ENCODE measurements around the gene GBP7.
"Not testable (repeated sequence)": the region's sequence is repeated elsewhere in the genome, so short reads cannot be mapped to it uniquely, and the experiment has no call there.

The GBP7 gene

DNA sequence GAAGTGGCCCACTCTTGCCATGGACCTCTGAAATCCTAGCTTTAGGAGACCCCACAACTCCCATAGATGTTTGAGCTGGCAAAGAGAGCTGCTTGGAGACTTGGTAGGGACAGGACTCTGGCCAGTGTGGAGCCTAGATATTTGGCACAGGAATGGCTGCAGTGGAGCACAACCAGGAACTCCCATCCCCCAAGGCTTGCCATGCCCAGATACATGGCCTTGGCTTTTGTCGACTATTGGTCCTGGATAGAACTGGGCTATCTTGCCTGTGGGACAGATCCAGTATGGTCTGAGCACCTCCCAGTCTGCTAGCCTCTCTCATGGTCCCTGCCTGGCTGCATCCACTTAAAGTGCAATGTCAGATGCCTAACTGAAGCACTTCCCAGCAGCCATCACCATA is 42.1 kb downstream of the GBP7 start:
- H3K27ac ChIP-seq, result no peak overlapping the region
- TF ChIP-seq, protein P1, sequence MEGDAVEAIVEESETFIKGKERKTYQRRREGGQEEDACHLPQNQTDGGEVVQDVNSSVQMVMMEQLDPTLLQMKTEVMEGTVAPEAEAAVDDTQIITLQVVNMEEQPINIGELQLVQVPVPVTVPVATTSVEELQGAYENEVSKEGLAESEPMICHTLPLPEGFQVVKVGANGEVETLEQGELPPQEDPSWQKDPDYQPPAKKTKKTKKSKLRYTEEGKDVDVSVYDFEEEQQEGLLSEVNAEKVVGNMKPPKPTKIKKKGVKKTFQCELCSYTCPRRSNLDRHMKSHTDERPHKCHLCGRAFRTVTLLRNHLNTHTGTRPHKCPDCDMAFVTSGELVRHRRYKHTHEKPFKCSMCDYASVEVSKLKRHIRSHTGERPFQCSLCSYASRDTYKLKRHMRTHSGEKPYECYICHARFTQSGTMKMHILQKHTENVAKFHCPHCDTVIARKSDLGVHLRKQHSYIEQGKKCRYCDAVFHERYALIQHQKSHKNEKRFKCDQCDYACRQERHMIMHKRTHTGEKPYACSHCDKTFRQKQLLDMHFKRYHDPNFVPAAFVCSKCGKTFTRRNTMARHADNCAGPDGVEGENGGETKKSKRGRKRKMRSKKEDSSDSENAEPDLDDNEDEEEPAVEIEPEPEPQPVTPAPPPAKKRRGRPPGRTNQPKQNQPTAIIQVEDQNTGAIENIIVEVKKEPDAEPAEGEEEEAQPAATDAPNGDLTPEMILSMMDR (IDR thresholded peaks at IDR 0.05), result no peak

DNA sequence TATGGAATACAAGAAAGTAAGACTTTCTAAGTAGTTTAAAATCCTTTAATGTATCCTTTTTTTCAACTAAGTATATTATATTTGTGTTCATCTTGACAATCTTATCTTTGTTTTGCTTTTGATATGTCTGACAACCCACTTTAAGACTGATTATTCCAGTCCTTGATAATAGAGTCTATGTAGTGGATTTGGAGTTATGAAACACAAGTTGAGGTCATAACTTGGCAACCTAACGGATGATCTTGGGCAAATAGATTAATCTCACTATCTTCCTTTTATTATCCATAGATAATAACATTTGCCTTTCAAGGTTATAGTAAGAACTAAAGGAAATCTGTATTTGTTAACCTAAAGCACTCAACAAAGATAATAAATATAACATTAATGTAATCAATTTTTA is 45.1 kb downstream of the GBP7 start:
- Histone ChIP-seq H3K4me3 (ENCODE audit: low read depth, low read length) (no peak overlapping the region), H3K27me3 (ENCODE audit: control insufficient read depth, insufficient read depth, low read length) (no peaks in the 10 kb centered on the region), H3K79me2 (no peaks in the 10 kb centered on the region), H3K4me1 (peaks cover 12% of the 10 kb centered on the region), H3K36me3 (ENCODE audit: control insufficient read depth, insufficient read depth, low read length) (no peaks in the 10 kb centered on the region), H3K9me3 (ENCODE audit: control insufficient read depth, low read length) (no peaks in the 10 kb centered on the region), H3K9ac (no peak overlapping the region), H2AFZ (no peak overlapping the region), H3K4me2 (ENCODE audit: low read length) (no peak overlapping the region), H3K27ac (no peak overlapping the region)
- TF ChIP-seq, protein P1 (IDR thresholded peaks at IDR 0.05), result no peak

More for the DNA sequence above, 42.1 kb downstream of the GBP7 start:
- H3K9ac ChIP-seq, result no peak overlapping the region
- no peaks in the 10 kb centered on the region for H3K27me3 ChIP-seq (ENCODE audit: control insufficient read depth, insufficient read depth, low read length)
- H3K4me2 ChIP-seq (ENCODE audit: low read length), result no peak overlapping the region
- no peaks in the 10 kb centered on the region for H3K79me2 ChIP-seq
- no peaks in the 10 kb centered on the region for H3K9me3 ChIP-seq (ENCODE audit: control insufficient read depth, low read length)
- no peaks in the 10 kb centered on the region for H3K36me3 ChIP-seq (ENCODE audit: control insufficient read depth, insufficient read depth, low read length)
- peaks cover 8% of the 10 kb centered on the region for H3K4me1 ChIP-seq
- H2AFZ ChIP-seq, result no peak overlapping the region
- no peak overlapping the region for H3K4me3 ChIP-seq (ENCODE audit: low read depth, low read length)

DNA sequence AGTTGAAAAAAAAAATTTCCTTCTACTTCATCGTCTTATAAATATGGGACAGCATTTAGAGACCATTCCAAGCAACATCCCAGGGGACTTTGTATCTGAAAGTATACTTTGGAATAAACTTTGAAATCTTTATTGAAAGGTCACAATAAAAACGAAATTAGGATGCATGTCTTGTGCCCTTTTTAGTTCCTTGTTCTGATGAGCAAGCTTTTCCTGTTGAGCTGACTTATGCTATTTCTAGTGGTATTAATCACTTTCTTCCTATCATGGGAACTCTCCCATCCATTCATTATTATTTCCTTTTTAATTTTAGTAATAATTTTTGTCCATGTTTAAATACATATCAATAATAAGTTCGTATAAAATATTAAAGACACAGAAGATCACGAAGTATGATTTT is 45.9 kb downstream of the GBP7 start:
- Histone ChIP-seq H3K27me3 (ENCODE audit: control insufficient read depth, insufficient read depth, low read length) (no peaks in the 10 kb centered on the region), H3K4me1 (peaks cover 12% of the 10 kb centered on the region), H3K27ac (peak overlapping the region; percentile 68), H2AFZ (peak overlapping the region; percentile 74), H3K79me2 (no peaks in the 10 kb centered on the region), H3K9ac (no peak overlapping the region), H3K4me3 (ENCODE audit: low read depth, low read length) (peak overlapping the region; percentile 46), H3K4me2 (ENCODE audit: low read length) (peak overlapping the region; percentile 13), H3K9me3 (ENCODE audit: control insufficient read depth, low read length) (no peaks in the 10 kb centered on the region), H3K36me3 (ENCODE audit: control insufficient read depth, insufficient read depth, low read length) (no peaks in the 10 kb centered on the region)
- TF ChIP-seq, protein P1 (IDR thresholded peaks at IDR 0.05), result no peak

DNA sequence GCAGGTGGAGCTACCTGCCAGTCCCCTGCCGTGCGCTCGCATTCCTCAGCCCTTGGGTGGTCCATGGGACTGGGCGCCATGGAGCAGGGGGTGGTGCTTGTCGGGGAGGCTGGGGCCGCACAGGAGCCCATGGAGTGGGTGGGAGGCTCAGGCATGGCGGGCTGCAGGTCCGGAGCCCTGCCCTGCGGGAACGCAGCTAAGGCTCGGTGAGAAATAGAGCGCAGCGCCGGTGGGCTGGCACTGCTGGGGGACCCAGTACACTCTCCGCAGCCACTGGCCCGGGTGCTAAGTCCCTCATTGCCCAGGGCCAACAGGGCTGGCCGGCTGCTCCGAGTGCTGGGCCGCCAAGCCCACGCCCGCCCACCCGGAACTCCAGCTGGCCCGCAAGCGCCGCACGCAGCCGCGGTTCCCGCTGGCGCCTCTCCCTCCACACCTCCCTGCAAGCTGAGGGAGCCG is 47.8 kb downstream of the GBP7 start:
- not testable (repeated sequence) for H3K4me2 ChIP-seq (ENCODE audit: low read length); H3K36me3 ChIP-seq (ENCODE audit: control insufficient read depth, insufficient read depth, low read length); H3K27me3 ChIP-seq (ENCODE audit: control insufficient read depth, insufficient read depth, low read length); H3K27ac ChIP-seq; H3K9ac ChIP-seq; H3K9me3 ChIP-seq (ENCODE audit: control insufficient read depth, low read length); H3K4me3 ChIP-seq (ENCODE audit: low read depth, low read length); H3K79me2 ChIP-seq
- Histone ChIP-seq H3K4me1 (peaks cover 12% of the 10 kb centered on the region), H2AFZ (peak overlapping the region; percentile 76)

DNA sequence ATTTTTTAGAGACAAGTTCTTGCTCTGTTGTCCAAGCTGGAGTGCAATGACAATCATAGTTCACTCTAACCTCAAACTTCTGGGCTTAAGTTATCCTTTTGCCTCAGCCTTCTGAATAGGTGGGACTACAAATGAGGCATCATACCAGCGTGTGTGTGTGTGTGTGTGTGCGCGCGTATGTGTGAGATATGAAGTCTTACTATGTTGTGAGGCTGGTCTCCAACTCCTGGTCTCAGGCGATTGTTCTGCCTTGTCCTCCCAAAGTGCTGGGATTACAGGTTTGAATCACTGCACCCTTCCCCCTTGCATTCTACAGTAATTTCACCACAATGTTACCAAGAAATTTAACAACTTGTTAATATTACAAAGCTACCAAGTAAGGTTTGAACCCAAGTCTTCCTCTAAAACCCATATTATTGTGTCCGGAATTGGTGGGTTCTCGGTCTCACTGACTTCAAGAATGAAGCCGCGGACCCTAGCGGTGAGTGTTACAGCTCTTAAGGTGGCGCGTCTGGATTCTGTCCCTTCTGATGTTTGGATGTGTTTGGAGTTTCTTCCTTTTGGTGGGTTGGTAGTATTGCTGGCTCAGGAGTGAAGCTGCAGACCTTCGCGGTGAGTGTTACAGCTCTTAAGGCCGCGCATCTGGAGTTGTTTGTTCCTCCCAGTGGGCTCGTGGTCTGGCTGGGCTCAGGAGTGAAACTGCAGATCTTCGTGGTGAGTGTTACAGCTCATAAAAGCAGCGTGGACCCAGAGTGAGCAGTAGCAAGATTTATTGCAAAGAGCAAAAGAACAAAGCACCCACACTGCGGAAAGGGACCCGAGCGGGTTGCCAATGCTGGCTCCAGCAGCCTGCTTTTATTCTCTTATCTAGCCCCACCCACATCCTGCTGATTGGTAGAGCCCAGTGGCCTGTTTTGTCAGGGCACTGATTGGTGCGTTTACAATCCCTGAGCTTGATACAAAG is 48.9 kb downstream of the GBP7 start:
- not testable (repeated sequence) for H3K9ac ChIP-seq; H3K27me3 ChIP-seq (ENCODE audit: control insufficient read depth, insufficient read depth, low read length); H3K9me3 ChIP-seq (ENCODE audit: control insufficient read depth, low read length); H3K36me3 ChIP-seq (ENCODE audit: control insufficient read depth, insufficient read depth, low read length); H3K4me3 ChIP-seq (ENCODE audit: low read depth, low read length); H3K79me2 ChIP-seq
- Histone ChIP-seq H3K27ac (peak overlapping the region; percentile 81), H2AFZ (peak overlapping the region; percentile 47), H3K4me2 (ENCODE audit: low read length) (peak overlapping the region; percentile 72), H3K4me1 (peaks cover 12% of the 10 kb centered on the region)

Measured in parathyroid adenoma (tissue), 2 donors.